Endodermal cell (in vitro differentiated cells): ENCODE results near the gene RABGAP1L. TPM values are rescaled to one million over a fixed set of nuclear protein-coding genes. Genes with fewer than 3 reads are reported as not detected.

Experiments
- DNase-seq: peaks from one replicate; pipeline ENCODE4 v3.0.0-alpha.2; 2017
- H3K27ac ChIP-seq: 2 replicates; pipeline ENCODE4 v1.5.1; 2013; ENCODE audit warnings: mild to moderate bottlenecking, low read depth, low read length, moderate library complexity
- H3K27me3 ChIP-seq: 2 replicates; pipeline ENCODE4 v1.6.1; 2013; ENCODE audit warnings: mild to moderate bottlenecking, low read length, moderate library complexity; ENCODE audit not compliant: insufficient read depth, control insufficient read depth, poor library complexity, severe bottlenecking
- H3K36me3 ChIP-seq: 2 replicates; pipeline ENCODE4 v1.7.0; 2013; ENCODE audit warnings: mild to moderate bottlenecking, low read length, moderate library complexity; ENCODE audit not compliant: control insufficient read depth, insufficient read depth
- H3K4me1 ChIP-seq: one replicate; pipeline ENCODE4 v1.7.0; 2013; ENCODE audit warnings: low read length; ENCODE audit not compliant: control insufficient read depth, insufficient read depth
- H3K4me3 ChIP-seq: 2 replicates; pipeline ENCODE4 v1.5.1; 2013; ENCODE audit warnings: mild to moderate bottlenecking, low read length, moderate library complexity
- H3K9ac ChIP-seq: 2 replicates; pipeline ENCODE4 v1.6.1; 2013; ENCODE audit warnings: mild to moderate bottlenecking, low read length, moderate library complexity; ENCODE audit not compliant: poor library complexity, severe bottlenecking; ENCODE audit errors: extremely low read depth
- H3K9me3 ChIP-seq: 2 replicates; pipeline ENCODE4 v1.6.1; 2013; ENCODE audit warnings: mild to moderate bottlenecking, low read length, moderate library complexity; ENCODE audit not compliant: control insufficient read depth
- H3K27ac Mint-ChIP-seq: 2 replicates; pipeline ENCODE4 v1.8.0; 2020; ENCODE audit warnings: mixed read lengths
- H3K27me3 Mint-ChIP-seq: 2 replicates; pipeline ENCODE4 v1.8.0; 2021; ENCODE audit warnings: mild to moderate bottlenecking, mixed read lengths; ENCODE audit not compliant: insufficient read depth
- H3K36me3 Mint-ChIP-seq: 2 replicates; pipeline ENCODE4 v1.8.0; 2020; ENCODE audit warnings: low read depth, mixed read lengths
- H3K4me1 Mint-ChIP-seq: 2 replicates; pipeline ENCODE4 v1.8.0; 2020; ENCODE audit warnings: mixed read lengths
- H3K4me3 Mint-ChIP-seq: 2 replicates; pipeline ENCODE4 v1.8.0; 2020; ENCODE audit warnings: mild to moderate bottlenecking, moderate library complexity, mixed read lengths
- H3K9me3 Mint-ChIP-seq: 2 replicates; pipeline ENCODE4 v1.8.0; 2020; ENCODE audit warnings: mild to moderate bottlenecking, mixed read lengths
- CTCF ChIP-seq: fragments of 200-600 bp; sonication (generic); conservative IDR thresholded peaks from 2 replicates; pipeline ENCODE4 v1.5.0; 2021; ENCODE audit warnings: antibody characterized with exemption, mild to moderate bottlenecking
- WGBS, 2 experiments: methylation state at CpG; one replicate each; pipeline versions ENCODE4 v1.1.5 to v1.1.7; 2013; ENCODE audit warnings: missing lambda C conversion rate in 2 of 2, mixed read lengths in 1 of 2; ENCODE audit not compliant: insufficient coverage in 1 of 2, insufficient read length in 1 of 2; 5-methylcytosine and 5-hydroxymethylcytosine counted together
- total RNA-seq, 2 donors: library from RNA; stranded (reverse); fragmentation: NEBNext Ultra II Directional in 1 of 2; extraction: Animal tissue kit (Norgen Biotek cat#: 25700) in 1 of 2; gene quantifications; 2 replicates in 1 of 2; 3 replicates in 1 of 2; pipeline ENCODE4 v1.2.1, GENCODE V29; 2021

RABGAP1L gene
- total RNA-seq, 2 donors from 2014 or later: 32.5 to 36.9 TPM

- Histone ChIP-seq H3K9ac (no peak overlapping the region), H3K36me3 (no peaks in the 10 kb centered on the region), H3K27ac (no peak overlapping the region), H3K4me3 (peak overlapping the region; percentile 19), H3K4me1 (no peaks in the 10 kb centered on the region), H3K9me3 (no peaks in the 10 kb centered on the region), H3K27me3 (no peaks in the 10 kb centered on the region)
- H3K4me1 Mint-ChIP-seq: peaks cover 11% of the 10 kb centered on the region
- no peak for TF ChIP-seq CTCF
- no peaks in the 10 kb centered on the region for H3K27me3 Mint-ChIP-seq
- H3K36me3 Mint-ChIP-seq: no peaks in the 10 kb centered on the region
- no peak for DNase-seq
- no peak overlapping the region for H3K4me3 Mint-ChIP-seq
- no peak overlapping the region for H3K27ac Mint-ChIP-seq
- no peaks in the 10 kb centered on the region for H3K9me3 Mint-ChIP-seq
Measured at GRCh38 chr1:174428739-174429138, 269.4 kb downstream of the RABGAP1L start.

DNA sequence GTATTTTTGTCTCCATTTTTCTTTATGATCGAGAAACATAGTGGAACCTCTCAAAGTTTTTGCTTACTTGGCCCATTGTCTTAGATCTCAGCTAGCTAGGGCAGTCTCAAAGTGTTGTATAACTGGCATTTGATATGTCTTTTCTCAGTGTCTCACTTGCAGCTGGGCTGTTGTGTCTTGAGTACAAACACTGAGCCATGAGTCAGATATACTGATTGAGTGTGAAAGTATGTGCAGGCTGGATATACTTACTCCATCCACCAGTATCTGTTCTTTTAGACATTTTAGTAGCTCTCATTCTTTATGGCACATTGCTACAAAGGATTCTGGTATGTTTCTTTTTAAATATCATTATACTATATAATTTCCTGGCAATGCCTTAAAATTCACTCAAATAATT, 274.1 kb downstream of the RABGAP1L start:
- no peak overlapping the region for H3K27ac ChIP-seq
- Mint-ChIP-seq H3K9me3 (peaks cover 22% of the 10 kb centered on the region), H3K36me3 (peaks cover 4% of the 10 kb centered on the region), H3K4me1 (peaks cover 2% of the 10 kb centered on the region), H3K27me3 (no peaks in the 10 kb centered on the region), H3K27ac (no peak overlapping the region), H3K4me3 (no peak overlapping the region)
- no peaks in the 10 kb centered on the region for H3K36me3 ChIP-seq
- no peak for DNase-seq
- no peak overlapping the region for H3K4me3 ChIP-seq
- WGBS, 2 experiments: 83 to 88% methylated on average over 1 of the region's 1 CpG
- no peak for TF ChIP-seq CTCF
- H3K4me1 ChIP-seq: no peaks in the 10 kb centered on the region
- no peak overlapping the region for H3K9ac ChIP-seq
- H3K9me3 ChIP-seq: no peaks in the 10 kb centered on the region
- no peaks in the 10 kb centered on the region for H3K27me3 ChIP-seq

DNA sequence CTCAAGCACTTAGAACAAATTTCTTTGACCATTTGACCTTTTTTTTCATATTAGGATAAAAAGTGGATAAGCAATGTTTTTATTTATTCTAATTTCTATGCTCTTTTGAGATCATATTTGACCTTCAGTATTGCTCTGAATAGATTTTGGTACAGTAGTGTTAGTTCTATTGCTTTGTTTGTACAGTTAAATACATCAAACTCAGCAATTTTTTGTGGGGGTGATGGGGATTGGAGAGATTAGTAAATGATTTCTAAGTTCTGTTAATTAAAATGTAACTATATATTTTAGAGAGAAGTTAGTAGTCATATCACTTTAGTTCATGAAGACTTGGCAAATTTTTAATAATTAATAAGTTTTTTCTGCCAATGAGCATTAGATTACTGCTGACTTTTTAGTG, 286.0 kb downstream of the RABGAP1L start:
- Mint-ChIP-seq H3K4me1 (peaks cover 3% of the 10 kb centered on the region), H3K4me3 (no peak overlapping the region), H3K36me3 (no peaks in the 10 kb centered on the region), H3K9me3 (no peaks in the 10 kb centered on the region), H3K27me3 (no peaks in the 10 kb centered on the region), H3K27ac (no peak overlapping the region)
- Histone ChIP-seq H3K27me3 (no peaks in the 10 kb centered on the region), H3K9me3 (no peaks in the 10 kb centered on the region), H3K9ac (no peak overlapping the region), H3K36me3 (no peaks in the 10 kb centered on the region), H3K4me3 (no peak overlapping the region), H3K27ac (no peak overlapping the region), H3K4me1 (no peaks in the 10 kb centered on the region)
- DNase-seq: no peak
- no peak for TF ChIP-seq CTCF
